K562 (cell line): ENCODE measurements around the gene ZKSCAN4. TPM values are rescaled to one million over a fixed set of nuclear protein-coding genes. Genes with fewer than 3 reads are reported as not detected.

ENCODE experiments used
- ETV1 ChIP-seq: fragments of 450-650 bp; conservative IDR thresholded peaks from 2 replicates; pipeline ENCODE4 v1.6.1; 2016; ENCODE audit warnings: missing genetic modification characterization, control low read depth, low read depth, missing compliant biosample characterization
- KAT8 ChIP-seq: fragments of 450-650 bp; IDR thresholded peaks from 2 replicates; pipeline ENCODE4 v1.6.1; 2016; ENCODE audit warnings: low read depth, mild to moderate bottlenecking
- KHSRP ChIP-seq: fragments of 450-650 bp; IDR thresholded peaks from 2 replicates; pipeline ENCODE4 v1.6.1; 2017
- NFYB ChIP-seq: IDR thresholded peaks from 2 replicates; pipeline ENCODE4 v1.6.1; 2011; ENCODE audit warnings: mild to moderate bottlenecking, moderate library complexity; ENCODE audit not compliant: insufficient read length; ENCODE audit errors: extremely low read depth
- SIN3B ChIP-seq: fragments of 450-650 bp; IDR thresholded peaks from 2 replicates; pipeline ENCODE4 v1.6.1; 2017; ENCODE audit warnings: low read depth, mild to moderate bottlenecking, moderate library complexity
- SMARCA4 ChIP-seq: fragments of 450-650 bp; IDR thresholded peaks from 2 replicates; pipeline ENCODE4 v1.6.1; 2016
- SNIP1 ChIP-seq: fragments of 450-650 bp; IDR thresholded peaks from 2 replicates; pipeline ENCODE4 v1.7.1; 2017; ENCODE audit warnings: low read depth, mild to moderate bottlenecking
- ZBTB34 ChIP-seq: fragments of 250-450 bp; sonication (Bioruptor Pico); IDR thresholded peaks from 2 replicates; pipeline ENCODE4 v1.8.0; 2021; ENCODE audit warnings: mild to moderate bottlenecking, moderate library complexity
- ZBTB43 ChIP-seq: sonication (generic); formaldehyde crosslinking; IDR thresholded peaks from 2 replicates; pipeline ENCODE4 v1.8.0; 2023; ENCODE audit warnings: mild to moderate bottlenecking, missing genetic modification reagents
- ZNF407 ChIP-seq: fragments of 450-650 bp; IDR thresholded peaks from 2 replicates; pipeline ENCODE4 v1.6.1; 2016; ENCODE audit warnings: low read depth
- polyA plus RNA-seq, 8 experiments: library from polyadenylated mRNA; depleted of rRNA in 4 of 8; stranded (reverse) in 5 of 8; unstranded in 3 of 8; fragments of >200 nt; fragmentation: Nextera tagmentation in 2 of 8; fragmentation: Illumina TruSeq in 1 of 8; extraction: Ambion mirVana in 2 of 8; extraction: Trizol in 1 of 8; gene quantifications; 2 replicates each; pipeline versions ENCODE4 v1.2.1 to v1.2.3, GENCODE V29; 2011 to 2014; ENCODE audit warnings: inconsistent platforms in 1 of 8, missing spikeins in 1 of 8
- total RNA-seq, 7 experiments: library from RNA; depleted of rRNA in 6 of 7; stranded (reverse); fragments of >200 nt in 6 of 7; fragmentation: Illumina TruSeq in 2 of 7; extraction: Trizol in 2 of 7; gene quantifications; 2 replicates each; pipeline versions ENCODE4 v1.2.1 to v1.2.3, GENCODE V29; 2011 to 2021; ENCODE audit warnings: low replicate concordance in 1 of 7
- TF ChIP-seq, protein P1 (sequence below): fragments of 450-650 bp; IDR thresholded peaks from 2 replicates; pipeline ENCODE4 v1.6.1; 2016; ENCODE audit warnings: borderline replicate concordance

ZKSCAN4 gene
- total and polyA plus RNA-seq, 9 of the 15 experiments (the other 6 are each of a cell fraction or from before 2014, with no cell fraction given), result 1.2 to 5.3 (median 4.7) TPM

DNA sequence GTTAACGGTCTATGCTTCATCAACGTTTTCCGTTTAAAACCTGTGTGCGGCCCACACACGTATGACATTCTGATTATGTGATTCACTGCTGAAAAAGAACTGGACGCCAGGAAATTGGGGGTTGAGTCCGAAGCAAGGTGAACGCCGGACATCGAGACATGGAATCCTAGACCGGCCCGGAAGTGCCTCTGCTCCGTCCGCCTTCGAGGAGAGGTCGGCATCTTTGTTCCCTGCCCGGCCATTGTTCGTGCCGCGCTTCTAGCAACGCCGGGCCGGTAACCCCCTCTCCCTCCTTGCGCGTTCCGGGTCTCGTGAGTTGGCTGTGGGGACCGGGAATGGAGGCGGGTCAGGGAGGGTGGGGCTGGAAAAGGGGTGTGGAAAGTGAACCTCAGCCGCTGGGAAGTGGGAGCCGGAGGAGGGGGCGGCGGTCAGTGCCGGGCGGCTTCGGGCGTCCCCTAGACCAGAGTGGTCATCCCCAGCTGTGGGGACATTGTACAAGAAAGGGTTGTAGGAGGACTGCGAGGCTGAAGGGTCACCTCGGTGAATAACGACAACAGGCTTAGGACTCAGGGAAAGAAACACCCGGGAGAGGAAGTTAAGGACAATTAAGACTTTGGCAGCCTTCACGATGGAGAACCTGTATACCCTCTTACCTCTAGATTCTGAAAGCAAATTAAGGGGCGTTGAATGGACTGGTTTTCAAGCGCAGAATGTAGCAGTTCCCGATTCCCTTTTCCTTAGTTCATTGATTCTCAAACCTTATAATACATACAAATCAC, 26.8 kb downstream of the ZKSCAN4 start, which contains the start of gene ZSCAN9 (continued):
- TF ChIP-seq ZBTB34 (CRISPR knock-in tag), result no peak
- no peak for TF ChIP-seq KHSRP
- no peak for TF ChIP-seq KAT8
- no peak for TF ChIP-seq NFYB
- TF ChIP-seq ZNF407, result no peak
- peak; percentile 92 for TF ChIP-seq SNIP1
- TF ChIP-seq, protein P1, sequence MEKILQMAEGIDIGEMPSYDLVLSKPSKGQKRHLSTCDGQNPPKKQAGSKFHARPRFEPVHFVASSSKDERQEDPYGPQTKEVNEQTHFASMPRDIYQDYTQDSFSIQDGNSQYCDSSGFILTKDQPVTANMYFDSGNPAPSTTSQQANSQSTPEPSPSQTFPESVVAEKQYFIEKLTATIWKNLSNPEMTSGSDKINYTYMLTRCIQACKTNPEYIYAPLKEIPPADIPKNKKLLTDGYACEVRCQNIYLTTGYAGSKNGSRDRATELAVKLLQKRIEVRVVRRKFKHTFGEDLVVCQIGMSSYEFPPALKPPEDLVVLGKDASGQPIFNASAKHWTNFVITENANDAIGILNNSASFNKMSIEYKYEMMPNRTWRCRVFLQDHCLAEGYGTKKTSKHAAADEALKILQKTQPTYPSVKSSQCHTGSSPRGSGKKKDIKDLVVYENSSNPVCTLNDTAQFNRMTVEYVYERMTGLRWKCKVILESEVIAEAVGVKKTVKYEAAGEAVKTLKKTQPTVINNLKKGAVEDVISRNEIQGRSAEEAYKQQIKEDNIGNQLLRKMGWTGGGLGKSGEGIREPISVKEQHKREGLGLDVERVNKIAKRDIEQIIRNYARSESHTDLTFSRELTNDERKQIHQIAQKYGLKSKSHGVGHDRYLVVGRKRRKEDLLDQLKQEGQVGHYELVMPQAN, result 0 out of 2 replicates have a peak, but pooled peaks have one; percentile 51
- TF ChIP-seq SMARCA4, result peak; percentile 23; the same call in 1 of the 2 replicates
- no peak for TF ChIP-seq ZBTB43
- TF ChIP-seq ETV1 (tag), result peak; percentile 97
- peak; percentile 80 for TF ChIP-seq SIN3B
